ENCODE results near the gene PRMT7.

The PRMT7 gene

DNA sequence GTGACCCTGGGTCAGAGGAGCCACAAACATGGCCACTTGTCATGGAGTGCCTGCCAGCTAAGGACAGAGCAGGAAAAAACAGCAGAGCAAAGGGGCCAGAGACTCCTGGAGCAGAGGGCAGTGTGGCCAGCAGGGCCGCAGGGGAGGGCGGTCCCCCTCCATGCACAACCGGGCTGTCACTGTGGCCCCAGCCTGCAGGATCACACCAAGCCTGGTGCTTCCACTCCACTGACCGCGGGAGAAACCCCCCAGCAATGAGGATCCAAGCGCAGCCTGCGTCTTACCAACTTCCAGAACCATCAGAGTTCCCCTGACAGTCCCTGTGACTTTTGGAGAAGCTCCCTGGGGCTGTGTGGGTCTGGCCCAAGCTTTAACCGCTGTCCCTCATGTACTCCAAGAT is 62.0 kb downstream of the PRMT7 start:
- no peaks in the 10 kb centered on the region for H4K20me1 ChIP-seq (ENCODE audit: insufficient read depth, low read length, poor library complexity, severe bottlenecking)
- TF ChIP-seq CTCF (conservative IDR thresholded peaks at IDR 0.05; ENCODE audit: low read length) (no peak), EZH2phosphoT487 (IDR thresholded peaks at IDR 0.05; ENCODE audit: borderline replicate concordance) (no peak)
- H3K79me2 ChIP-seq (ENCODE audit: insufficient read depth, low read length), result no peaks in the 10 kb centered on the region
- H3K36me3 ChIP-seq (ENCODE audit: insufficient read depth, low read length), result no peaks in the 10 kb centered on the region
- H3K9ac ChIP-seq (ENCODE audit: low read depth, low read length, poor library complexity, severe bottlenecking), result no peak overlapping the region
- no peaks in the 10 kb centered on the region for H3K9me2 ChIP-seq (replicated peaks; ENCODE audit: low read depth, low read length)
- 0 out of 2 replicates have a peak, but pooled peaks cover 3% of the 10 kb centered on the region for H3F3A ChIP-seq (ENCODE audit: low read depth)
- no peaks in the 10 kb centered on the region for H3K9me3 ChIP-seq (ENCODE audit: insufficient read depth, low read depth, low read length)
- peaks cover 35% of the 10 kb centered on the region for H3K4me1 ChIP-seq (ENCODE audit: insufficient read depth, low read length, poor library complexity, severe bottlenecking)
- no peak overlapping the region for H2AFZ ChIP-seq (ENCODE audit: low read length)
- no peaks in the 10 kb centered on the region for H3K27me3 ChIP-seq (ENCODE audit: insufficient read depth, low read length, poor library complexity, severe bottlenecking)
- no peak overlapping the region for H3K4me3 ChIP-seq (ENCODE audit: low read length, poor library complexity, severe bottlenecking)
- H3K4me2 ChIP-seq (ENCODE audit: low read depth, low read length, poor library complexity, severe bottlenecking), result no peak overlapping the region

DNA sequence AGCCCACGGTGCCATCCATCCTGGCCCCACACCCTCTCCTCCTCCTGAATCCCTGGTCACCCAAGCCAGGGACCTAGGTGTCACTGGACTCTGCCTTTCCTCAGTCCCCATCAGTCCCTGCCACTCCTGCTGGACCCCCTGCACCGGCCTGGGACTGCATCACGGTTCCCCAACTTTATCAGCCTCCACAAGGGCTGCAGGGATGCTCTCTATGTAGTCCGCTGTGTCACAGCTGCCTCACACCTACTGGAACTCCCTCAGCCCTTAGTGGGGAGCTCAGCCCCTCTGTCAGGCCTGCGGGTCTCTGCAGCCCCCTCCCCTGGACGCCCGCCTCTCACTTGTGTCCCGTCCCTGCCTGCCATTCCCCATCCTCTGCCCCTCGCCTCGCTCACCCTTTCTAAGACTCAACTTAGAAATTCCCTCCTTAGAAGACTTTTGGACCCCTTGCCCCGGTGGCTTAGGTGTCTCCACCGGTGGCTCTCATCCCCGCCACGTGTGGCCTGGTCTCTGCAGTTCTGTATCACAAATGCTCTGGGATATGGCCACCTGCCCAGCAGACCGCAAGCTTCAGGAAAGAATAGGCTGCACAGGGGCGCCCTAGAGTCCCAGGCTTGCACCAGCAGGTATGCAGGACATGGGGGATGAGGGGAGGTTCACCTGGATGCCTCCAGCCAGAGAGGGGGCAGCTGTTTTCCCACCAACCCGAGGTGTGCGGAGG is 62.9 kb downstream of the PRMT7 start:
- no peaks in the 10 kb centered on the region for H3K79me2 ChIP-seq (ENCODE audit: insufficient read depth, low read length)
- H3K9me3 ChIP-seq (ENCODE audit: insufficient read depth, low read depth, low read length), result no peaks in the 10 kb centered on the region
- no peaks in the 10 kb centered on the region for H3K27me3 ChIP-seq (ENCODE audit: insufficient read depth, low read length, poor library complexity, severe bottlenecking)
- H3K9me2 ChIP-seq (replicated peaks; ENCODE audit: low read depth, low read length), result no peaks in the 10 kb centered on the region
- no peaks in the 10 kb centered on the region for H4K20me1 ChIP-seq (ENCODE audit: insufficient read depth, low read length, poor library complexity, severe bottlenecking)
- no peak for TF ChIP-seq EZH2phosphoT487 (IDR thresholded peaks at IDR 0.05; ENCODE audit: borderline replicate concordance)
- no peak for TF ChIP-seq CTCF (conservative IDR thresholded peaks at IDR 0.05; ENCODE audit: low read length)
- H3K4me3 ChIP-seq (ENCODE audit: low read length, poor library complexity, severe bottlenecking), result no peak overlapping the region
- no peaks in the 10 kb centered on the region for H3K36me3 ChIP-seq (ENCODE audit: insufficient read depth, low read length)
- 0 out of 2 replicates have a peak, but pooled peaks cover 3% of the 10 kb centered on the region for H3F3A ChIP-seq (ENCODE audit: low read depth)
- H3K4me2 ChIP-seq (ENCODE audit: low read depth, low read length, poor library complexity, severe bottlenecking), result no peak overlapping the region
- peaks cover 27% of the 10 kb centered on the region for H3K4me1 ChIP-seq (ENCODE audit: insufficient read depth, low read length, poor library complexity, severe bottlenecking)
- no peak overlapping the region for H2AFZ ChIP-seq (ENCODE audit: low read length)
- no peak overlapping the region for H3K9ac ChIP-seq (ENCODE audit: low read depth, low read length, poor library complexity, severe bottlenecking)

GRCh38 chr16:68374246-68374805 is 63.5 kb downstream of the PRMT7 start:
- no peak overlapping the region for H2AFZ ChIP-seq (ENCODE audit: low read length)
- H3K79me2 ChIP-seq (ENCODE audit: insufficient read depth, low read length), result no peaks in the 10 kb centered on the region
- 0 out of 2 replicates have a peak, but pooled peaks cover 3% of the 10 kb centered on the region for H3F3A ChIP-seq (ENCODE audit: low read depth)
- no peak overlapping the region for H3K4me3 ChIP-seq (ENCODE audit: low read length, poor library complexity, severe bottlenecking)
- H3K9me3 ChIP-seq (ENCODE audit: insufficient read depth, low read depth, low read length), result no peaks in the 10 kb centered on the region
- no peaks in the 10 kb centered on the region for H3K36me3 ChIP-seq (ENCODE audit: insufficient read depth, low read length)
- no peak for TF ChIP-seq EZH2phosphoT487 (IDR thresholded peaks at IDR 0.05; ENCODE audit: borderline replicate concordance)
- TF ChIP-seq CTCF (conservative IDR thresholded peaks at IDR 0.05; ENCODE audit: low read length), result no peak
- H3K9me2 ChIP-seq (replicated peaks; ENCODE audit: low read depth, low read length), result no peaks in the 10 kb centered on the region
- H3K27me3 ChIP-seq (ENCODE audit: insufficient read depth, low read length, poor library complexity, severe bottlenecking), result no peaks in the 10 kb centered on the region
- H3K4me2 ChIP-seq (ENCODE audit: low read depth, low read length, poor library complexity, severe bottlenecking), result no peak overlapping the region
- H3K9ac ChIP-seq (ENCODE audit: low read depth, low read length, poor library complexity, severe bottlenecking), result no peak overlapping the region
- peaks cover 20% of the 10 kb centered on the region for H3K4me1 ChIP-seq (ENCODE audit: insufficient read depth, low read length, poor library complexity, severe bottlenecking)
- no peaks in the 10 kb centered on the region for H4K20me1 ChIP-seq (ENCODE audit: insufficient read depth, low read length, poor library complexity, severe bottlenecking)
